Measurements from ENCODE around the gene MIGA1.
A peak's percentile ranks its signal among the peaks of the same experiment; 100 is the strongest.

The MIGA1 gene

GRCh38 chr1:77927414-77927813 lies 148.0 kb downstream of the MIGA1 start:
- peak; percentile 81 for FAIRE-seq

More at GRCh38 chr1:77927414-77927813, 148.0 kb downstream of the MIGA1 start:
- TF ChIP-seq POLR2A (IDR thresholded peaks at IDR 0.05; ENCODE audit: low read depth, low read length), result no peak
- no peak for TF ChIP-seq POLR2AphosphoS5 (IDR thresholded peaks at IDR 0.05; ENCODE audit: low read depth, low read length)
- TF ChIP-seq TAF1 (IDR thresholded peaks at IDR 0.05; ENCODE audit: borderline replicate concordance, low read depth, low read length), result no peak
- no peak for DNase-seq (ENCODE audit: insufficient read length)
